CMK (cell line): ENCODE data around the gene IL13.

Experiments
- DNase-seq: peaks from one replicate; pipeline ENCODE4 v3.0.0-alpha.2; 2010; ENCODE audit warnings: low read depth

IL13 gene

GRCh38 chr5:132669966-132670882 is 12.3 kb downstream of the IL13 start:
- DNase-seq: no peak

GRCh38 chr5:132671000-132671399 is 13.0 kb downstream of the IL13 start:
- no peak for DNase-seq

- DNase-seq: no peak
Observed at GRCh38 chr5:132673488-132673887, 15.5 kb downstream of the IL13 start.

GRCh38 chr5:132673939-132674630 is 16.1 kb downstream of the IL13 start, which contains the start of gene IL4:
Gene IL4, plus strand, starts transcription at chr5:132673989. Its CDS starts 62 bp downstream, at chr5:132674051.
- no peak for DNase-seq

GRCh38 chr5:132674671-132675506 is 16.9 kb downstream of the IL13 start:
- no peak for DNase-seq

- DNase-seq: no peak
Observed at GRCh38 chr5:132675936-132676689, 18.1 kb downstream of the IL13 start.

- DNase-seq: no peak
Observed at GRCh38 chr5:132677191-132677590, 19.2 kb downstream of the IL13 start.

GRCh38 chr5:132677682-132678400 is 19.9 kb downstream of the IL13 start:
- DNase-seq: no peak

GRCh38 chr5:132678735-132679134 is 20.8 kb downstream of the IL13 start:
- DNase-seq: no peak

- DNase-seq: no peak
Observed at GRCh38 chr5:132679166-132679565, 21.2 kb downstream of the IL13 start.

GRCh38 chr5:132679717-132680380 is 21.9 kb downstream of the IL13 start:
- DNase-seq: no peak

GRCh38 chr5:132680780-132681475 is 23.0 kb downstream of the IL13 start:
- DNase-seq: no peak

- no peak for DNase-seq
Observed at GRCh38 chr5:132681476-132681831, 23.5 kb downstream of the IL13 start.

- no peak for DNase-seq
Observed at GRCh38 chr5:132681983-132682382, 24.0 kb downstream of the IL13 start.

GRCh38 chr5:132684491-132684890 is 26.5 kb downstream of the IL13 start:
- no peak for DNase-seq

- DNase-seq: no peak
Observed at GRCh38 chr5:132684922-132685720, 27.1 kb downstream of the IL13 start.

- no peak for DNase-seq
Observed at GRCh38 chr5:132686193-132686592, 28.2 kb downstream of the IL13 start.

GRCh38 chr5:132687995-132688394 is 30.0 kb downstream of the IL13 start:
- DNase-seq: no peak
